ENCODE measurements around the gene TRAP1.

Gene TRAP1

DNA sequence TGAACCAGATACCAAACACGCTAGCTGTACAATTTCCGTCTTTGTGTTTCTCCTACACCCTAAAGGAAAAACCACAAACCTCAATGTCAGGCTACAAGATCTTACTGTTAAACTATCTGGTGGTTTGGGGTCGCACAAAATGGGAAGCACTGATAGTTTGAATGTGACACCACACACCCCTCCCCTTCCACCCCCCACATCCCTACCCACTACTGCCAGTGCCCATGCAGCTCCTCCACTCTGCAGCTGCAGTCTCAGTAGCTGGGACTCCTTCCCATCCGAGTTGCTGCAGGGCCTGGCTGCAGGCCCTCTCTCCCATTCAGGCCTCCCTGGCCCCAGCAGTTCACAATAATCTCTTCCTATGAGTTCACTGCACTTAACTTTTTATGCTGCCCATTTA, 18.4 kb downstream of the TRAP1 start:
- TF ChIP-seq, protein P1, sequence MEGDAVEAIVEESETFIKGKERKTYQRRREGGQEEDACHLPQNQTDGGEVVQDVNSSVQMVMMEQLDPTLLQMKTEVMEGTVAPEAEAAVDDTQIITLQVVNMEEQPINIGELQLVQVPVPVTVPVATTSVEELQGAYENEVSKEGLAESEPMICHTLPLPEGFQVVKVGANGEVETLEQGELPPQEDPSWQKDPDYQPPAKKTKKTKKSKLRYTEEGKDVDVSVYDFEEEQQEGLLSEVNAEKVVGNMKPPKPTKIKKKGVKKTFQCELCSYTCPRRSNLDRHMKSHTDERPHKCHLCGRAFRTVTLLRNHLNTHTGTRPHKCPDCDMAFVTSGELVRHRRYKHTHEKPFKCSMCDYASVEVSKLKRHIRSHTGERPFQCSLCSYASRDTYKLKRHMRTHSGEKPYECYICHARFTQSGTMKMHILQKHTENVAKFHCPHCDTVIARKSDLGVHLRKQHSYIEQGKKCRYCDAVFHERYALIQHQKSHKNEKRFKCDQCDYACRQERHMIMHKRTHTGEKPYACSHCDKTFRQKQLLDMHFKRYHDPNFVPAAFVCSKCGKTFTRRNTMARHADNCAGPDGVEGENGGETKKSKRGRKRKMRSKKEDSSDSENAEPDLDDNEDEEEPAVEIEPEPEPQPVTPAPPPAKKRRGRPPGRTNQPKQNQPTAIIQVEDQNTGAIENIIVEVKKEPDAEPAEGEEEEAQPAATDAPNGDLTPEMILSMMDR (IDR thresholded peaks at IDR 0.05), result no peak
- H3K27me3 ChIP-seq, result no peaks in the 10 kb centered on the region
- H3K9me3 ChIP-seq, result no peaks in the 10 kb centered on the region
- no peaks in the 10 kb centered on the region for H3K36me3 ChIP-seq
- H3K4me1 ChIP-seq (ENCODE audit: control insufficient read depth in 1 of 2, insufficient read depth in 1 of 2, low read depth in 1 of 2, low read length in 1 of 2), result no peaks in the 10 kb centered on the region
- no peak overlapping the region for H3K4me3 ChIP-seq (ENCODE audit: low read depth in 1 of 2, low read length in 1 of 2)
- H3K27ac ChIP-seq, result no peak overlapping the region

DNA sequence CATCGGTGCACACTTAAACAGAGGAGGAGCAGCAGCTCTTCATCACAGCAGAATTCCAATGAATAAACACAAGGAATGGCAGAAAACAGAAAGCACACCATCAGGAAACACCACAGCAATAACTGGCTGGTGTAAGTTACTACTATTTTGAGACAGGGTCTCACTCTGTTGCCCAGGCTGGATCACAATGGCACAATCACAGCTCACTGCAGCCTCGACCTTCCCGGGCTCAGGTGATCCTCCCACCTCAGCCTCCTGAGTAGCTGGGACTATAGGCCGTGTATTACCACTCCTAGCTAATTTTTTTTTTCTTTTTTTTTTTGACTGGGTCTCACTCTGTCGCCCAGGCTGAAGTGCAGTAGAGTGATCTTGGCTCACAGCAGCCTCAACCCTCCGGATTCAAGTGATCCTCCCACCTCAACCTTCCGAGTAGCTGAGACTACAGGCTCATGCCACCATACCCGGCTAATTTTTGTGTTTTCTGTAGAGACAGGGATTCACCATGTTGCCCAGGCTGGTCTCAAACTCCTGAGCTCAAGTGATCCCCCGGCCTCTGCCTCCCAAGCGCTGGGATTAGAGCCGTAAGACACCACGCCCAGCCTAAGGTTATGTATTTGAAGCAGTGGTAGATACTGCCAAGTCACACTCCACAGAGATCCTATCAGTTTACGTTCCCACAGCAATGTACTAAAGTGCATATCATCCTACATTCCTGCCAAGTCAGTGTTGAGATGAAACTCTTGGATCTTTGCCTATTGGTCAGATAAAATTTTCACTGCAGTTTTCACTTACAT, 20.7 kb downstream of the TRAP1 start:
- Histone ChIP-seq H3K4me3 (ENCODE audit: low read depth in 1 of 2, low read length in 1 of 2) (no peak overlapping the region), H3K9me3 (no peaks in the 10 kb centered on the region), H3K36me3 (no peaks in the 10 kb centered on the region), H3K27me3 (no peaks in the 10 kb centered on the region), H3K27ac (no peak overlapping the region), H3K4me1 (ENCODE audit: control insufficient read depth in 1 of 2, insufficient read depth in 1 of 2, low read depth in 1 of 2, low read length in 1 of 2) (no peaks in the 10 kb centered on the region)
- TF ChIP-seq, protein P1 (IDR thresholded peaks at IDR 0.05), result no peak

DNA sequence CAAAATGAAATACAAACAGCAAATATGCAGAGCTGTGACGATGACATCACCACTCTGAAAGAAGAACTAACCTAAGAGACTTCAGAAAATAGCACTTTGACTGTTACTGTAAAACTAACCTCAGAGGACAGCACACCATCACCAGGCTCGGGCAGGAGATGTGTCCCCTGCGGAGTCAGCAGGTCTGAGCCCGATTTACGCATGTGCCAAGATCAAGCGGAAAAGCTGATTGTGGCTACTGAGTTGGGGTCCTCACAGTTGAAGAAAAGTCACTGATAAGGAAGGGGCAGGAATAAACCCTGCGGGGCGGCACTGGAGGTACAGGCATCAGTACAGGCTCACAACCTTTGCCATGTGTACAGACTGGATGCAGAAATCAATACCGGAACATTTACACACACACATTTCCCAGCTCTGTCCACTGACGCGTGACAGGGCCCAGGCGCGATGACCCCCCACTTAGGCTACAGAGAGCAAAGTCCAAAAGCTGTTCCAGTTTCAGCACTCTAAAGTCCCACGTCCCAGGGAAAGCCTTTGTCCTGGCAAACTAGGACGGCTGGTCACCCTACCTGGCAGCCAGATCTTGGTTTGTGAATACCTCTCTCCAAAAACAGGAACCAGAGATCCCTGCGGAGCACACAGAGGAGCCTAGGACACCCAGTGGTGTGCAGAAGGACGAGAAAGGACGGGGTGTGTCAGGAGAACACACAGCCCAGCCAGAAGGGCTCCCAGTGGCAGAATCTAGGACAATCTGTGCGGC, 21.5 kb downstream of the TRAP1 start:
- Histone ChIP-seq H3K36me3 (no peaks in the 10 kb centered on the region), H3K27ac (no peak overlapping the region), H3K4me3 (ENCODE audit: low read depth in 1 of 2, low read length in 1 of 2) (no peak overlapping the region), H3K27me3 (no peaks in the 10 kb centered on the region), H3K4me1 (ENCODE audit: control insufficient read depth in 1 of 2, insufficient read depth in 1 of 2, low read depth in 1 of 2, low read length in 1 of 2) (peaks cover under 1% of the 10 kb centered on the region in 2 experiments), H3K9me3 (no peaks in the 10 kb centered on the region)
- TF ChIP-seq, protein P1 (IDR thresholded peaks at IDR 0.05), result no peak

DNA sequence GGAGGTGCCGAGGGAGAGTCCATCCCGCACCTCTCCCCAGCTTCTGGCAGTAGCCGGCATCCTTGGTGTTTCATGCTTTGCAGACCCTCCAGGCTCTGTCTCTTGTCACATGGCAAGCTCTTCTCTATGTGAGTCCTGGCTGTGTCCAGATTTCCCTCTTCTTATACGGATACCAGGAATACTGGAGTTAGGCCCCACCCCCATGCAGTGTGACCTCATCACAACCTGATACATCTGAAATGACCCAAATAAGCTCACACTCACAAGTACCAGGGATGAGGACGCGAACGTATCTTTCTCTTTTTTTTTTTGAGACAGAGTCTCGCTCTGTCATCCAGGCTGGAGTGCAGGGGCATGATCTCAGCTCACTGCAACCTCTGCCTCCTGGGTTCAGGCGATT, 23.3 kb downstream of the TRAP1 start:
- H3K4me1 ChIP-seq (ENCODE audit: control insufficient read depth in 1 of 2, insufficient read depth in 1 of 2, low read depth in 1 of 2, low read length in 1 of 2), result peaks cover 6 to 7% of the 10 kb centered on the region in 2 experiments
- no peaks in the 10 kb centered on the region for H3K9me3 ChIP-seq
- H3K27me3 ChIP-seq, result no peaks in the 10 kb centered on the region
- no peak overlapping the region for H3K27ac ChIP-seq
- H3K36me3 ChIP-seq, result no peaks in the 10 kb centered on the region
- H3K4me3 ChIP-seq (ENCODE audit: low read depth in 1 of 2, low read length in 1 of 2), result no peak overlapping the region
- TF ChIP-seq, protein P1 (IDR thresholded peaks at IDR 0.05), result no peak

DNA sequence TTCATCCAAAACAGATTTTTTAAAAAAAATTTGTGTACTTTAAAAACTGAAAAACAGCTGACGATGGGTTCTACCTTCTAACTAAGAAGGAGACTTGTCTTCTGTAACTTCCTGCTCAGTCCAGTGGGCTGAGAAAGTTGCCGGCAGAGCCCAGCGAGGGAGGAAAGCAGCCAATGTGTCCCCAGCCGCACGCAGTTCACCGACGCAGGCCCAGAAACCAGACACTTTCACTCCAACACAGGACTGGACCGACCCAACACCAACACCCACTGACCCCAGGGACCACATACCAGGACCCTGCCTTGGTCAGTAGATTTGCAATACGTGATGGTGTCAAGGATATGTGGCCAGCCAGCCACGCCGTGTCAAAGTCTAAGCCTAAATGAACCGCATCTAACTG, 25.6 kb downstream of the TRAP1 start:
- Histone ChIP-seq H3K4me1 (ENCODE audit: control insufficient read depth in 1 of 2, insufficient read depth in 1 of 2, low read depth in 1 of 2, low read length in 1 of 2) (peaks cover 6 to 7% of the 10 kb centered on the region in 2 experiments), H3K9me3 (no peaks in the 10 kb centered on the region), H3K27ac (no peak overlapping the region), H3K36me3 (no peaks in the 10 kb centered on the region), H3K4me3 (ENCODE audit: low read depth in 1 of 2, low read length in 1 of 2) (no peak overlapping the region), H3K27me3 (no peaks in the 10 kb centered on the region)
- TF ChIP-seq, protein P1 (IDR thresholded peaks at IDR 0.05), result no peak

Data from neutrophil (primary cell).